ENCODE data around the gene HAUS8. TPM values are rescaled to one million over a fixed set of nuclear protein-coding genes. Genes with fewer than 3 reads are reported as not detected.

Gene HAUS8
- total RNA-seq, 2 donors from 2014 or later: 1.6 to 2.3 TPM

DNA sequence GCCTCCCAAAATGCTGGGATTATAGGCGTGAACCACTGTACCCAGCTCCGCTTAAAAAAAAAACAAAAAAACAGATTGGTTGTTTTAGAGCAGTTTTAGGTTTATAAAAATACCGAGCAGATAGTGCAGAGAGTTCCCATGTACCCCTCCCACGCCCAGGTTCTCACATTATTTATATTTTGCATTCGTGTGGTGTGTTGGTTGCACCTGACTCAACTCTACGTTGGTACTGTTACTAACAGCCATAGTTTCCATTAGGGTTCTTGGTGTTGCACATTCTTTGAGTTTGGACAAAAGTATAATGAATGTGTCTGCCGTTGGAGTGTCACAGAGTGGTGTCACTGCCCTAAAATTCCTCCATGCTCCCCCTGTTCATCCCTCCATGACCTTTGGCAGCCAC lies 29.4 kb upstream of the HAUS8 start:
- DNase-seq (no peak), ATAC-seq (no peak)
- TF ChIP-seq, protein P1, sequence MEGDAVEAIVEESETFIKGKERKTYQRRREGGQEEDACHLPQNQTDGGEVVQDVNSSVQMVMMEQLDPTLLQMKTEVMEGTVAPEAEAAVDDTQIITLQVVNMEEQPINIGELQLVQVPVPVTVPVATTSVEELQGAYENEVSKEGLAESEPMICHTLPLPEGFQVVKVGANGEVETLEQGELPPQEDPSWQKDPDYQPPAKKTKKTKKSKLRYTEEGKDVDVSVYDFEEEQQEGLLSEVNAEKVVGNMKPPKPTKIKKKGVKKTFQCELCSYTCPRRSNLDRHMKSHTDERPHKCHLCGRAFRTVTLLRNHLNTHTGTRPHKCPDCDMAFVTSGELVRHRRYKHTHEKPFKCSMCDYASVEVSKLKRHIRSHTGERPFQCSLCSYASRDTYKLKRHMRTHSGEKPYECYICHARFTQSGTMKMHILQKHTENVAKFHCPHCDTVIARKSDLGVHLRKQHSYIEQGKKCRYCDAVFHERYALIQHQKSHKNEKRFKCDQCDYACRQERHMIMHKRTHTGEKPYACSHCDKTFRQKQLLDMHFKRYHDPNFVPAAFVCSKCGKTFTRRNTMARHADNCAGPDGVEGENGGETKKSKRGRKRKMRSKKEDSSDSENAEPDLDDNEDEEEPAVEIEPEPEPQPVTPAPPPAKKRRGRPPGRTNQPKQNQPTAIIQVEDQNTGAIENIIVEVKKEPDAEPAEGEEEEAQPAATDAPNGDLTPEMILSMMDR (IDR thresholded peaks at IDR 0.05): no peak
- TF ChIP-seq POLR2A (IDR thresholded peaks at IDR 0.05): no peak
- peaks cover 12% of the 10 kb centered on the region for H3K4me1 ChIP-seq
- H3K27me3 ChIP-seq: no peaks in the 10 kb centered on the region
- WGBS, 2 donors: 86 to 90% methylated on average over 7 of the region's 7 CpGs
- H3K9me3 ChIP-seq: no peaks in the 10 kb centered on the region
- H3K4me3 ChIP-seq: no peak overlapping the region
- H3K36me3 ChIP-seq (replicated peaks in 1 of 2; ENCODE audit: insufficient read depth in 1 of 2, low read depth in 2 of 2): peaks cover 0 to 7% of the 10 kb centered on the region in 2 donors
- H3K27ac ChIP-seq: no peak overlapping the region
- intact Hi-C loops (cut with DNase I): no loop called here

DNA sequence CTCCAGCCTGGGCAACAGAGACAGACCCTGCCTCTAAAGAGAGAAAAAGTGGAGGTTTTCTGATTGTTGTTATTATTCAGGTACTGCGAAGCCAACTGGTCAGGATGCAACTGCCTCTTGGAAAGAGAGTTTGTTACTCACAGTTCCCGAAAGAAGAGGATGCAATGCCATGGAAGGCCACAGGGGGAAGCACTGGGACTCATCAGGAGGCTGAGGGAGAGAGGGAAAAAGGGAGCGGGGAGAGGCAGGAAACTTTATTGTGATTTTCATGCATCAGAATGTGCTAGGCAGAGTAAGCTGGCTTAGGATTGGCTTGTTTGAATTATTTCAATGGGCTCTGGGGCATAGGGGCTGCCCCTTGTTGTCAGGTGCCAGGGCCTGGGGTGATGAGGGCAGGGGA lies 27.9 kb upstream of the HAUS8 start:
- intact Hi-C loops (cut with DNase I): no loop called here
- TF ChIP-seq POLR2A (IDR thresholded peaks at IDR 0.05): no peak
- TF ChIP-seq, protein P1 (IDR thresholded peaks at IDR 0.05): peak in 2 of 7 experiments; percentile 25 to 30
- no peaks in the 10 kb centered on the region for H3K27me3 ChIP-seq
- DNase-seq (peak in 1 of 4 donors; percentile 29), ATAC-seq (no peak)
- H3K27ac ChIP-seq: no peak overlapping the region
- peaks cover 0 to 7% of the 10 kb centered on the region in 2 donors for H3K36me3 ChIP-seq (replicated peaks in 1 of 2; ENCODE audit: insufficient read depth in 1 of 2, low read depth in 2 of 2)
- H3K4me1 ChIP-seq: peaks cover 7% of the 10 kb centered on the region
- H3K9me3 ChIP-seq: no peaks in the 10 kb centered on the region
- H3K4me3 ChIP-seq: no peak overlapping the region
- WGBS, 2 donors: 76 to 98% methylated on average over 3 of the region's 3 CpGs

DNA sequence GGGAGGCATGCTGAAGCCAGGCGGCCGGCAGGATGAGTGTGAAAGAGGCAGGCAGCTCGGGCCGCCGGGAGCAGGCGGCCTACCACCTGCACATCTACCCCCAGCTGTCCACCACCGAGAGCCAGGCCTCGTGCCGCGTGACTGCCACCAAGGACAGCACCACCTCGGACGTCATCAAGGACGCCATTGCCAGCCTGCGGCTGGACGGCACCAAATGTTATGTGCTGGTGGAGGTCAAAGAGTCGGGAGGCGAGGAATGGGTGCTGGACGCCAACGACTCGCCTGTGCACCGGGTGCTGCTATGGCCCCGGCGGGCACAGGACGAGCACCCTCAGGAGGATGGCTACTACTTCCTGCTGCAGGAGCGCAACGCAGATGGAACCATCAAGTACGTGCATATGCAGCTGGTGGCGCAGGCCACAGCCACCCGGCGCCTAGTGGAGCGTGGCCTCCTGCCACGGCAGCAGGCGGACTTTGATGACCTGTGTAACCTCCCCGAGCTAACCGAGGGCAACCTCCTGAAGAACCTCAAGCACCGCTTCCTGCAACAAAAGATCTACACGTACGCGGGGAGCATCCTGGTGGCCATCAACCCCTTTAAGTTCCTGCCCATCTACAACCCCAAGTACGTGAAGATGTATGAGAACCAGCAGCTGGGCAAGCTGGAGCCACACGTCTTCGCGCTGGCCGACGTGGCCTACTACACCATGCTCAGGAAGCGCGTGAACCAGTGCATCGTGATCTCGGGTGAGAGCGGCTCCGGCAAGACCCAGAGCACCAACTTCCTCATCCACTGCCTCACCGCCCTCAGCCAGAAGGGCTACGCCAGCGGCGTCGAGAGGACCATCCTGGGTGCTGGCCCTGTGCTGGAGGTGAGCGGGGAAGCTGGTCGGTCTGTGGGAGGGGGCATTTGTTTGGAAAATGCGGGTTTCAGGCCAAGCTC lies 26.7 kb upstream of the HAUS8 start:
- Histone ChIP-seq H3K4me3 (no peak overlapping the region), H3K27me3 (no peaks in the 10 kb centered on the region), H3K27ac (no peak overlapping the region), H3K36me3 (replicated peaks in 1 of 2; ENCODE audit: insufficient read depth in 1 of 2, low read depth in 2 of 2) (peaks cover 0 to 7% of the 10 kb centered on the region in 2 donors), H3K9me3 (no peaks in the 10 kb centered on the region), H3K4me1 (peaks cover 3% of the 10 kb centered on the region)
- ATAC-seq (no peak), DNase-seq (no peak)
- 94 to 96% methylated on average over 24 to 55 of the region's 59 CpGs for WGBS, 2 donors
- TF ChIP-seq, protein P1 (IDR thresholded peaks at IDR 0.05): no peak
- no peak for TF ChIP-seq POLR2A (IDR thresholded peaks at IDR 0.05)
- intact Hi-C loops (cut with DNase I): no loop called here

DNA sequence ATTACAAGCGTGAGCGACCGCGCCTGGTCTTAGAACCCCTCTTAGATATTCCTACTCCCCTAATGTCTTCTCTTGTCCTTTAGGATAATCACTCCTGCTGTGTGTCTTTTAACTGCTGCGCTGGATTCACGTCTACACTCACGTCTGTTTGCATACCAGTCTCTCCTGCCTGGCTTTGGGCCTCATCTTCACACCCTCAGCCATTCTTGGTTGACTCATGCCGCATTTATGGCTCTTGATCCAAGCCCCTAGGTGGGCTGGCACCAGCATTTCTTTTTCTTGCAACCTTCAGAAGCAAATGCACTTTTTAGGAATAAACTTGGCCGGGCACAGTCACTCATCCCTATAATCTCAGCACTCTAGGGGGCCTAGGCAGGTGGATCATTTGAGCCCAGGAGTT lies 23.1 kb upstream of the HAUS8 start:
- H3K9me3 ChIP-seq: no peaks in the 10 kb centered on the region
- TF ChIP-seq, protein P1 (IDR thresholded peaks at IDR 0.05): no peak
- TF ChIP-seq POLR2A (IDR thresholded peaks at IDR 0.05): no peak
- no peak overlapping the region for H3K27ac ChIP-seq
- peaks cover 3% of the 10 kb centered on the region for H3K4me1 ChIP-seq
- no peaks in the 10 kb centered on the region for H3K27me3 ChIP-seq
- 95 to 97% methylated on average over 9 of the region's 9 CpGs for WGBS, 2 donors
- peaks cover 0 to 7% of the 10 kb centered on the region in 2 donors for H3K36me3 ChIP-seq (replicated peaks in 1 of 2; ENCODE audit: insufficient read depth in 1 of 2, low read depth in 2 of 2)
- no peak for DNase-seq
- no peak for ATAC-seq
- intact Hi-C loops (cut with DNase I): no loop called here
- H3K4me3 ChIP-seq: no peak overlapping the region

Data from body of pancreas (tissue), 4 donors.